Stimulated activated naive CD4-positive, alpha-beta T cell (primary cell): ENCODE measurements around the gene ZSWIM6.
A peak's percentile ranks its signal among the peaks of the same experiment; 100 is the strongest.

ENCODE experiments used
- DNase-seq, 6 experiments: peaks; one replicate each; lab custom pipeline; 2025; lab: John Stamatoyannopoulos, UW

The ZSWIM6 gene

GRCh38 chr5:61332851-61333320 is 828 bp downstream of the ZSWIM6 start:
- peak in 4 of 6 experiments; percentile 14 to 35 (median 33) for DNase-seq

DNA sequence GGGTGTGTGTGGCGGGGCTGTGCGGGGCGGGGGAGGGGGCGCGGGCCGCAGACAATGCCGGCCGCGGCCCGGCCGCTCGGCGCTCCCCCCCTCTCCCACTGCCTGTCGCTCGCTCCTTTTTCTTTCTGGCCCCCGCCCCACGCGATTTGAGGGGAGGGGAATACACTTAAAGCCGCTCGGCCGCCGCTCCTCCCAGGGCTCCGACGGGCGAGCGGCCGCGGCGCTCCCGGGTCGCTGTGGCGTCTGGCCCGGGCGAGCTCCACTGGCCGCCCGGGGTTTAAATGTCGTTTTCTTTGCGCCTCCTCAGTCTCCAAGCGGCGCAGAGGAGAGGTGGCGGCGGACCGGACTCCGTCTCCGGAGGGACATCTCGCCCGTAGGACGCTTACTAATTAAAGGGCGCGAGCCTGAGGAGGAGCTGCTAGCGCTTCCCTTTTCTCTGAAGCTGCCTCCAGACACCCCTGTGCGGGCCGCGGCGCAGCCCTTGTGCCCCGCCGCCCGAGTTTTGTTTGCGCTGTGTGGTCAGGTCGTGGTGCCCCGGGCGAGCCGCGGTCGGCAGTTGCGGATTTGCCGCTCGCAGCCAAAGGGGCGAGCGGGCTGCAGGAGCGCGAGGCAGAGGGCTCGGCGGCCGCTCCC is 1.4 kb downstream of the ZSWIM6 start:
- peak in 4 of 6 experiments; percentile 21 to 49 (median 36) for DNase-seq

DNA sequence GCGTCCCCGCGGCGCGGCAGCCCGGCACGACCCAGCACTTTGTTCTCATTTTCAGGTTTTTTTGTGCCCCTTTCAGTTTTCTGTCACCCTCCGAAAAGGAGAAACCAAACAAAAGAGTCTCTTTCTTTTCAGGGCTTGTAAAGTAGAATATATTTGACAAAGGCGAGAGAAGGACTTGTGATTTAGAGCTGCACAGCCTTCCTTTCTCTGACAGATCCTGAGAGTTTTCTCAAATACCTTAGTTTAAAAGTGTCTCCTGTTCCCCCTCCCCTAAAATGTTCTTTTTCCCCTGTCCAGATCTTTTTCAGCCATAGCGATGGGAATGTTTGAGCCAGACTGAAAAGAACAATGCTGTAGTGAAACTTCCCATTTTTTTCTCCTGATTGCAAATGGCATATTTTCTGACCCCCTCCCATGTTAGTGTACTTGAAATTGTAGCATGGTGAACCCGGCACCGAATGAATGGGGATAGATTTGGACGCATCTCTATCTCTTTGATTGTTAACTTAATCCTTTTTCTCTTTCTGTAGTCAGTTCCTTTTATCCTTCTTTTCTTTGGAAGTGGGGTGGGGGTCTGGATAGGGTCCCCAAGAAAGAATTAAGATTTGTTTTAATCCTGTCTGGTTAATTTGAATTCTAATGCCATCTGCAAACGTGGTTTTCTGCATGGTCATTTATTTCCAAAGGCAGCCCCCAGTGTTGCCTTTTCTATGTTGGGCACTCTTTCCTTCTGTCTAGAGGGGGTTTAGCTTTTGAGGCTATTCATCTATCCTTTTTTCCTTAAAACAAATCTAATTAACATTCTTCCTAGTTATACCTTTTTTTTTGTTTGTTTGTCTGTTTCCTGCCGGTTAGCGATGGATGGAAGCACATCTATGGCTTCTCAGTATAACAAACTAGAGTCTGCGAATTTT is 2.2 kb downstream of the ZSWIM6 start:
- DNase-seq, result peak in 1 of 6 experiments; percentile 49

GRCh38 chr5:61334868-61335615 is 3.0 kb downstream of the ZSWIM6 start:
- no peak for DNase-seq

DNA sequence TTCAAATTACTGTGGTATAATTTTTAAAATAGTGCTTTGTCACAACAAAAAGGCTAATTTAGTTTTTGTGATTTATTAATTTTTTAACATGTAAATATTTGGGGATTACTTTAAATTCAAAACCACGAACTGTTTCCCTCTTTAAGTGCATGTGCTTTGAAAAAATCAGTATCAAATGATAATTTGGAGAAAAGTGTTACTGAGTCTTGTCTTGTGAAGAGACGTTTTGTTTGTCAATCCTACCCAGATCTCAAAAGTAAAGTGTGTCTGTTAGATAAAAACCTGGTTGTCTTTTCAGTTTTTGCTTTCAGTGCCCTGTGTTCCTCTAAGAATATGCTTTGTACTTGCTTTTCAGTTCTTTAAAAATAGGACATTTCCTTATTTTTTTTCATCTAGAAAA is 7.7 kb downstream of the ZSWIM6 start:
- DNase-seq, result no peak

DNA sequence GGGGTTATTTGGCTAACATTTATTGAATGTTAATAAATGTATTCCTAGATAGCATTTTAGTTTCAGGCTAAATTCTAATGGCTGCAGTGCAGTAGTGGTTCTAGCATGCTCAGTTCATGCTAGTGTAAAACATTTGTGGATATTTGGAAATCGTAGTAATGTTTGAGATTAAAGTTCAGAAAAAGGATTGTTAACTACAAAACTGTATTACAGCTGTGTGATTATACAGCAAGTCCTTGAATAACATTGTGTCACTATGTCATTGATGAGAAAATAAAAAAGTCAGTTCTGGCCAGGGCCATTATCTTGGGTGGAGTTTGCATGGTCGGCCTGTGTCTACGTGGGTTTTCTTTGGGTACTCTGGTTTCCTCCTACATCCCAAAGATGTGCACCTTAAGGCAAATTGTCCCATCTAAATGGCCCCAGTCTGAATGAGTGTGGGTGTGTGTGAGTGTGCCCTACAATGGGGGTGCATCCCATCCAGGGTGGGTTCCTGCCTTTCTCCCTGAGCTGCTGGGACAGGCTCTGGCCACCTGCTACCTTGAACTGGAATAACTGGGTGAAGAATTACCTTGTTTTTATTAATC is 8.8 kb downstream of the ZSWIM6 start:
- DNase-seq, result no peak

- DNase-seq, result no peak
Measured at GRCh38 chr5:61342071-61342501, 10.0 kb downstream of the ZSWIM6 start.

- DNase-seq, result no peak
Measured at GRCh38 chr5:61344187-61344944, 12.3 kb downstream of the ZSWIM6 start.

GRCh38 chr5:61346511-61346910 is 14.5 kb downstream of the ZSWIM6 start:
- no peak for DNase-seq

DNA sequence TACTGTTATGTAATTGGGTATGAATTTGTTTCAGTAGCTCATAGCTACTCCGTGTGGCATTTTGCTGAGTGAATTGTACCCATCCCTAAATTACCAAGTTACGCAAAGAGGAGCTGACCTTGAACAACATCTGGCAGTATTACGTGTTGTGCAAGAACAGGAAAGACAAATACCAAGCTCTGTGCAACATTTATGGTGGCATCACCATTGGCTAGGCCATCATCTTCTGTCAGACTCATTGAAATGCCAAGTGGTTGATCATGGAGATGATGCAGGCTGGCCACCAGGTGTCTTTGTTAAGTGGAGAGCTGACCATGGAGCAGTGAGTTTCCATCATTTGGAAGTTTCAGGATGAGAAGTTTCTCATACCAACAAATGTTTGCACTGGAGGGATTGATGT is 15.0 kb downstream of the ZSWIM6 start:
- DNase-seq, result no peak

GRCh38 chr5:61348447-61348846 is 16.4 kb downstream of the ZSWIM6 start:
- DNase-seq, result no peak

GRCh38 chr5:61349935-61350334 is 17.9 kb downstream of the ZSWIM6 start:
- DNase-seq, result no peak

GRCh38 chr5:61350535-61350934 is 18.5 kb downstream of the ZSWIM6 start:
- no peak for DNase-seq

DNA sequence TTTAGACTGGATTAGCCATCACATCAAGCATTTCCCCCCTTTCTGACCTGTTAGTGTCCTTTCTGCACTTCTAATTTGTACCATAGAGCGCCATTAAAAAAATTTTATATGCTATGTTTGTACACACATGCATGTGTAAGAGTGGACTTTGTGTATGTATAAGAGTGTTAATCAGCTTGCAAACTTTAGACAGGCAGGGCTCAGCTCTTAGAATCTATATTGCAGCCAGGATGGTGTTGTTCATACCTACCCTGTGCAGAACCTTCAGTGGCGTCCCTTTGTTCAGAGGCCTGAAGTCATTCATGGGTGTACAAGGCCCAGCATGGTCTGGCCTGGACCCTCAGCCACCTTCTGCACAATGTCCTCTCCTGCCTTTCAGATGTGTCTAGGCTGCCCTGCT is 19.7 kb downstream of the ZSWIM6 start:
- DNase-seq, result no peak

DNA sequence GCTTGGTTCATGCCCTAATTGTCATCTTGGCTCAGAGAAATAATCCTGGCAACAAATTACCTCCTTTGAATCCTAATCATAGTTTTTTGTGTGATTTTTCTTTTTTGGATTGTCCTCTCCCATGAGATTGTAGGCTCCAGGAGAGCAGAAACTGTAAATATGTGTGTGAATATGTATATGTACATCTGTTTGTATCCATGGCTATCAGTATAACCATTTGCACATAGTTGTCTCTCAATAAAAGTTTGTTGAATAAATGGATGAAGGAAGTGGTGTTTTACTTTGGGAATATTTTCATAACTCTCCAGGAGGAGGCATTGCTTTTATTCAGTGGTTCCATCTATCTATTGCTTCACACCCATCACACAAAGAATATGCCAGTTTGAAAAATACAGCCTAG is 20.1 kb downstream of the ZSWIM6 start:
- no peak for DNase-seq

- no peak for DNase-seq
Measured at GRCh38 chr5:61352612-61353156, 20.6 kb downstream of the ZSWIM6 start.

DNA sequence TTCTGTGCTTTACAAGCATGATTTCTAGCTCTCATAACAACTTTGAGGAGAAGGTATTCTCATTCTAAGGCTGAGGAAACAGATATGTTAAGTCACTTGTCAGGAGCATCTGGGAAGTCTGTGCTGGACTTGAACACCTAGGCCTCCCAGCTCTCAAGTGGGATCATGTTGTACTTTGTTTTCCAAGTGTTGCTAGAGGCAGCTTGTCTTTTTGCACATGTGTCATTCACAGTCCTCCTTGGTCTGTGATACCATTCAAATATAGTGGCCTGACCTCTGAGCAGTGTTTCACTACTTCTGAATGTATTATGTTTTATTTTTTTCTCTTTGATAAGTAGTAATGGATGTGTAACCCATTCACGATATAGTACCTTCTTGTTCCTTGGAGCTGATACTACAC is 21.2 kb downstream of the ZSWIM6 start:
- no peak for DNase-seq

GRCh38 chr5:61354199-61354598 is 22.1 kb downstream of the ZSWIM6 start:
- DNase-seq, result no peak

DNA sequence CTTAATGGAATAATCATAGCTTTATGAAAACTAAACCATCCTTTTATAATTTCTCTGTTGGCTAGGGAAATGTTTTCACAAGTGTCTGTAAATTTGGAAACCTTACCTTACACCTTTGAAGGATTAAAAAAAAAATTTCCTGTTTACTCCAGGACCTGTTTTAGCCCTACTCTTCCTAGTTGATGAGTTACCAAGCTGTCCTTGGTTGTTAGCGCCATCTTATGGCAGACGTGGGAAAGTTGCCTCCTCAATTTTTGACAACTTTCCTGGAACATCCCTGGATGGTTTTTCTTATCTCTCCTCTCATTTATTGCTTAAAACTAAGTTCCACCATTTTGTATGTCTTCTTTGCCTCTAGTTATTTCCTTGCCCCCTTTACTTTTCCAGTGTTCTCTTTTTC is 25.7 kb downstream of the ZSWIM6 start:
- no peak for DNase-seq

GRCh38 chr5:61362796-61363368 is 30.8 kb downstream of the ZSWIM6 start:
- no peak for DNase-seq
